ENCODE measurements around the gene TRIM4. TPM values are rescaled to one million over a fixed set of nuclear protein-coding genes. Genes with fewer than 3 reads are reported as not detected.

The TRIM4 gene
- total RNA-seq, 1 experiment from 2014 or later, result 6.9 TPM

- Histone ChIP-seq H3K18ac (ENCODE audit: insufficient read length, low read depth, low read length) (no peak overlapping the region), H3K9ac (ENCODE audit: extremely low read depth, insufficient read length, low read length) (no peak overlapping the region), H3K4ac (ENCODE audit: low read depth, low read length) (no peak overlapping the region), H3K4me2 (ENCODE audit: insufficient read depth, insufficient read length, low read length) (no peak overlapping the region), H4K5ac (ENCODE audit: insufficient read length, low read depth, low read length) (no peak overlapping the region), H2BK15ac (ENCODE audit: low read depth, low read length) (no peak overlapping the region), H3K56ac (ENCODE audit: insufficient read length, low read depth, low read length) (no peak overlapping the region), H3K79me1 (ENCODE audit: insufficient read depth, low read depth, low read length, poor library complexity, severe bottlenecking) (no peaks in the 10 kb centered on the region), H3K23ac (ENCODE audit: insufficient read length, low read depth, low read length) (no peak overlapping the region), H4K20me1 (ENCODE audit: control insufficient read depth, insufficient read depth, insufficient read length) (no peaks in the 10 kb centered on the region), H2BK5ac (ENCODE audit: insufficient read length, low read length) (no peak overlapping the region), H3K14ac (ENCODE audit: insufficient read depth, low read length) (no peak overlapping the region), H4K91ac (ENCODE audit: insufficient read length, low read depth, low read length) (no peak overlapping the region), H4K8ac (replicated peaks; ENCODE audit: insufficient read length, low read depth, low read length) (no peak overlapping the region), H3K27me3 (ENCODE audit: insufficient read depth, low read length) (no peaks in the 10 kb centered on the region), H3T11ph (ENCODE audit: low read length) (no peak overlapping the region), H3K27ac (ENCODE audit: insufficient read length, low read depth, low read length) (no peak overlapping the region), H3K9me3 (ENCODE audit: control insufficient read depth, low read depth, low read length) (no peaks in the 10 kb centered on the region), H2AFZ (ENCODE audit: low read length) (no peak overlapping the region), H3K79me2 (ENCODE audit: insufficient read depth, low read length) (no peaks in the 10 kb centered on the region), H2BK20ac (ENCODE audit: low read depth, low read length, poor library complexity, severe bottlenecking) (no peak overlapping the region), H2AK5ac (ENCODE audit: insufficient read length, low read length) (no peak overlapping the region), H2BK12ac (ENCODE audit: insufficient read length, low read depth, low read length) (no peak overlapping the region), H3K4me1 (ENCODE audit: insufficient read depth, low read length) (no peaks in the 10 kb centered on the region), H2BK120ac (ENCODE audit: low read depth, low read length, poor library complexity, severe bottlenecking) (no peak overlapping the region), H3K23me2 (ENCODE audit: insufficient read length, low read depth, low read length, poor library complexity, severe bottlenecking) (no peaks in the 10 kb centered on the region)
- TF ChIP-seq, protein P1, sequence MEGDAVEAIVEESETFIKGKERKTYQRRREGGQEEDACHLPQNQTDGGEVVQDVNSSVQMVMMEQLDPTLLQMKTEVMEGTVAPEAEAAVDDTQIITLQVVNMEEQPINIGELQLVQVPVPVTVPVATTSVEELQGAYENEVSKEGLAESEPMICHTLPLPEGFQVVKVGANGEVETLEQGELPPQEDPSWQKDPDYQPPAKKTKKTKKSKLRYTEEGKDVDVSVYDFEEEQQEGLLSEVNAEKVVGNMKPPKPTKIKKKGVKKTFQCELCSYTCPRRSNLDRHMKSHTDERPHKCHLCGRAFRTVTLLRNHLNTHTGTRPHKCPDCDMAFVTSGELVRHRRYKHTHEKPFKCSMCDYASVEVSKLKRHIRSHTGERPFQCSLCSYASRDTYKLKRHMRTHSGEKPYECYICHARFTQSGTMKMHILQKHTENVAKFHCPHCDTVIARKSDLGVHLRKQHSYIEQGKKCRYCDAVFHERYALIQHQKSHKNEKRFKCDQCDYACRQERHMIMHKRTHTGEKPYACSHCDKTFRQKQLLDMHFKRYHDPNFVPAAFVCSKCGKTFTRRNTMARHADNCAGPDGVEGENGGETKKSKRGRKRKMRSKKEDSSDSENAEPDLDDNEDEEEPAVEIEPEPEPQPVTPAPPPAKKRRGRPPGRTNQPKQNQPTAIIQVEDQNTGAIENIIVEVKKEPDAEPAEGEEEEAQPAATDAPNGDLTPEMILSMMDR (conservative IDR thresholded peaks at IDR 0.05), result no peak
- WGBS (ENCODE audit: extremely low coverage, insufficient read length, low lambda C conversion rate), result no CpG with 5 or more reads among the region's 6 CpGs
- Mint-ChIP-seq H3K4me3 (no peak overlapping the region), H3K36me3 (ENCODE audit: insufficient read depth in 1 of 3, low read depth in 3 of 3) (peaks cover 1 to 34% (median 6%) of the 10 kb centered on the region in 3 experiments; a peak in 4 of 7 replicates), H3K9me3 (no peaks in the 10 kb centered on the region), H3K4me1 (peaks cover 0 to 2% of the 10 kb centered on the region in 2 experiments; a peak in 2 of 4 replicates), H3K27me3 (ENCODE audit: low read depth) (peaks cover 1% of the 10 kb centered on the region; the same call in 1 of the 2 replicates), H3K27ac (no peak overlapping the region)
- DNase-seq, result no peak
These were observed 19.4 kb downstream of the TRIM4 start for GRCh38 chr7:99899830-99900519.
